Colonic mucosa (tissue), 4 donors: Measurements from ENCODE around the gene WDR86. TPM values are rescaled to one million over a fixed set of nuclear protein-coding genes. Genes with fewer than 3 reads are reported as not detected.

Source experiments
- DNase-seq: peaks from one replicate; pipeline ENCODE4 v3.0.0-alpha.2; 2020
- H3K27ac ChIP-seq: fragments of 200-600 bp; one replicate; pipeline ENCODE4 v1.8.0; 2021
- H3K27me3 ChIP-seq: fragments of 200-600 bp; one replicate; pipeline ENCODE4 v1.8.0; 2021
- H3K36me3 ChIP-seq: fragments of 200-600 bp; one replicate; pipeline ENCODE4 v1.8.0; 2021
- H3K4me1 ChIP-seq: fragments of 200-600 bp; one replicate; pipeline ENCODE4 v1.8.0; 2021; ENCODE audit warnings: mild to moderate bottlenecking
- H3K4me3 ChIP-seq: fragments of 200-600 bp; one replicate; pipeline ENCODE4 v1.8.0; 2021
- H3K9ac ChIP-seq, 2 donors: one replicate each; pipeline ENCODE4 v1.7.0; 2013; ENCODE audit warnings: control low read depth in 2 of 2, low read depth in 2 of 2, low read length in 2 of 2
- H3K9me3 ChIP-seq: fragments of 200-600 bp; one replicate; pipeline ENCODE4 v1.8.0; 2021
- intact Hi-C: fragments of 100-400 bp; cut with DNase I; formaldehyde crosslinking; loops from one replicate; pipeline ENCODE4 v1.14.1; 2022
- microRNA-seq: library from miRNA; unstranded; fragments of <30 nt; microRNA quantifications from one replicate; pipeline ENCODE4, GENCODE V29; 2019
- total RNA-seq, 2 donors: library from RNA; stranded (reverse); fragmentation: NEBNext Ultra II Directional in 1 of 2; extraction: Animal tissue kit (Norgen Biotek cat#: 25700) in 1 of 2; gene quantifications; one replicate each; pipeline ENCODE4 v1.2.1, GENCODE V29; 2021
- TF ChIP-seq, protein P1 (sequence below): fragments of 200-600 bp; IDR thresholded peaks from one replicate; pipeline ENCODE4 v1.8.0; 2022; ENCODE audit warnings: antibody characterized with exemption, mild to moderate bottlenecking
- donor health status: healthy.
- donor health status: DM: no; HTN: no; CAD: no.
- donor health status: DM: no; HTN: no; CAD: no.

WDR86 gene
- total RNA-seq, 2 donors from 2014 or later: 1.2 TPM; not detected in 1

DNA sequence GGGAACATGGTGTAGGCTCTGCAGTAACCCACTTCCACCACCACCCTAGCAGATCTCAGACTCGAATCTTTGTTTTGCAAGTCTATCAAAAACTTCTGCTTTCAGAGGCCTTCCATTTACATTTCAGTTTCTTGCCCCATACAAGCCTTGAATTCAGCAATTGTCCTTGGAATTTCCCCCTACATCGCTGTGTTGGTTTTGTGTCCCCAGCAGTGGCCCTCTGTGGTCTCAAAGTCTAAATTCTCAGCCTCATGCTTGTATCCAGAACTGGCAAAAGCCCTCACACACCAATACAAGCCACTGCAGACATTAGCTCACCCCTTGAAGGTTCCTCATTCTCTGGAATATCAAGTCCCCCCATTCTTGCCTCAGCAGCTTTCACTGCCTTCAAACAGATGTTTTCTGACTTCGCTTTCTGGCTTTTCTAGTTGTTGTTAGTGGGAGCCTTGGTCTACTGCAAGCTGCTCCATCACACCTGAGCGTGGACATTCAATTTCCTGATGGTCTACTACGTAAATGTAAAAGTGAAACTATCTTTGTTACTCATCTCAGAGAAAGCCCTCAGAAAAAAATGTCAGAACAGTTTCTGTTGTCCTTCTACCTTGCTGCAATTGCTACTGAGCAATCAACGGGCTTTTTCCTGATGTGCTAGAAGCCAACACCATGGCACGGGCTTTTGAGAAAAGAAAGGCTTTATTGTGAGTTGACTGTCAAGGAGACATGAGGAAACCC lies 70.0 kb downstream of the WDR86 start:
- peaks cover 5% of the 10 kb centered on the region for H3K4me1 ChIP-seq
- TF ChIP-seq, protein P1, sequence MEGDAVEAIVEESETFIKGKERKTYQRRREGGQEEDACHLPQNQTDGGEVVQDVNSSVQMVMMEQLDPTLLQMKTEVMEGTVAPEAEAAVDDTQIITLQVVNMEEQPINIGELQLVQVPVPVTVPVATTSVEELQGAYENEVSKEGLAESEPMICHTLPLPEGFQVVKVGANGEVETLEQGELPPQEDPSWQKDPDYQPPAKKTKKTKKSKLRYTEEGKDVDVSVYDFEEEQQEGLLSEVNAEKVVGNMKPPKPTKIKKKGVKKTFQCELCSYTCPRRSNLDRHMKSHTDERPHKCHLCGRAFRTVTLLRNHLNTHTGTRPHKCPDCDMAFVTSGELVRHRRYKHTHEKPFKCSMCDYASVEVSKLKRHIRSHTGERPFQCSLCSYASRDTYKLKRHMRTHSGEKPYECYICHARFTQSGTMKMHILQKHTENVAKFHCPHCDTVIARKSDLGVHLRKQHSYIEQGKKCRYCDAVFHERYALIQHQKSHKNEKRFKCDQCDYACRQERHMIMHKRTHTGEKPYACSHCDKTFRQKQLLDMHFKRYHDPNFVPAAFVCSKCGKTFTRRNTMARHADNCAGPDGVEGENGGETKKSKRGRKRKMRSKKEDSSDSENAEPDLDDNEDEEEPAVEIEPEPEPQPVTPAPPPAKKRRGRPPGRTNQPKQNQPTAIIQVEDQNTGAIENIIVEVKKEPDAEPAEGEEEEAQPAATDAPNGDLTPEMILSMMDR: no peak
- intact Hi-C loops: no loop called here
- no peaks in the 10 kb centered on the region for H3K36me3 ChIP-seq
- H3K9ac ChIP-seq: no peak overlapping the region
- H3K27ac ChIP-seq: peak overlapping the region; percentile 21
- H3K4me3 ChIP-seq: no peak overlapping the region
- no peaks in the 10 kb centered on the region for H3K9me3 ChIP-seq
- DNase-seq: no peak
- H3K27me3 ChIP-seq: no peaks in the 10 kb centered on the region

DNA sequence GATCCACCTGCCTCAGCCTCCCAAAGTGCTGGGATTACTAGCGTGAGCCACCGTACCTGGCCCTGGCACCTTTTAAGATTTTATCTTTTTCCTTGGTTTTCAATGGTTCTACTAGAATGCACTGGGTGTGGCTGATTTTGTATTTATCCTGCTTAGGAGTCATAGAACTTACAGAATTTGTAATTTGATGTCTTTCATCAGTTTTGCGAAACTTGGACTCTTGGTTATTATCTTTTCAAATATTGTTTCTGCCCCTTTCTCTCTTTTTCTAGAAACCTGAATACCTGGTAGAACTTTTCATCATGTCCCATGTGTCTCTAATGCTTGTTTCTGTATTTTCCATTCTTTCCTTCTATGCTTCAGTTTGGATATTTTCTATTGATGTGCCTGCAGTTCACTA lies 71.0 kb downstream of the WDR86 start:
- no peak for DNase-seq

DNA sequence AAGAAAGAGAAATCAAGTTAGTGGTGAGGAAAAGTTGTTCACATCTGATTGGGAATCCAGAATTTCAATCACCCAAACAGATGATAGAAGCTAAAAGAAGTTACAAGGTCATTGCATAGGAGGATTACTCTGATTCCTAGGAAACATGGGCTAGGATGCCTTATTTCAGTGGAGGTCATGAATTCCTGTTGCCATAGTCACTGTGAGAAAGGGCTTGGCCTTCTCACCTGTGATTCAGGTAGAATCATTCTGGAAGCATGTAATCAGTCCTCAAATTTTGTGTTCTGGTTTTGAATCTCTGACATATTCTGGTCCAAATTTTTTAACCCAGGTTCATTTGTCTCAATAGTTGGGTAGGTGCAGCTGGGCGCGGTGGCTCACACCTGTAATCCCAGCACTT lies 72.5 kb downstream of the WDR86 start:
- no peaks in the 10 kb centered on the region for H3K4me1 ChIP-seq
- no peak overlapping the region for H3K9ac ChIP-seq
- H3K27ac ChIP-seq: no peak overlapping the region
- H3K27me3 ChIP-seq: no peaks in the 10 kb centered on the region
- H3K9me3 ChIP-seq: no peaks in the 10 kb centered on the region
- TF ChIP-seq, protein P1: no peak
- H3K36me3 ChIP-seq: no peaks in the 10 kb centered on the region
- intact Hi-C loops: no loop called here
- H3K4me3 ChIP-seq: no peak overlapping the region
- DNase-seq: no peak

More for the DNA sequence above, 71.0 kb downstream of the WDR86 start:
- H3K9me3 ChIP-seq: no peaks in the 10 kb centered on the region
- no peak overlapping the region for H3K4me3 ChIP-seq
- TF ChIP-seq, protein P1: no peak
- H3K27ac ChIP-seq: no peak overlapping the region
- H3K36me3 ChIP-seq: no peaks in the 10 kb centered on the region
- no peak overlapping the region for H3K9ac ChIP-seq
- no peaks in the 10 kb centered on the region for H3K27me3 ChIP-seq
- peaks cover 5% of the 10 kb centered on the region for H3K4me1 ChIP-seq
- intact Hi-C loops: no loop called here

DNA sequence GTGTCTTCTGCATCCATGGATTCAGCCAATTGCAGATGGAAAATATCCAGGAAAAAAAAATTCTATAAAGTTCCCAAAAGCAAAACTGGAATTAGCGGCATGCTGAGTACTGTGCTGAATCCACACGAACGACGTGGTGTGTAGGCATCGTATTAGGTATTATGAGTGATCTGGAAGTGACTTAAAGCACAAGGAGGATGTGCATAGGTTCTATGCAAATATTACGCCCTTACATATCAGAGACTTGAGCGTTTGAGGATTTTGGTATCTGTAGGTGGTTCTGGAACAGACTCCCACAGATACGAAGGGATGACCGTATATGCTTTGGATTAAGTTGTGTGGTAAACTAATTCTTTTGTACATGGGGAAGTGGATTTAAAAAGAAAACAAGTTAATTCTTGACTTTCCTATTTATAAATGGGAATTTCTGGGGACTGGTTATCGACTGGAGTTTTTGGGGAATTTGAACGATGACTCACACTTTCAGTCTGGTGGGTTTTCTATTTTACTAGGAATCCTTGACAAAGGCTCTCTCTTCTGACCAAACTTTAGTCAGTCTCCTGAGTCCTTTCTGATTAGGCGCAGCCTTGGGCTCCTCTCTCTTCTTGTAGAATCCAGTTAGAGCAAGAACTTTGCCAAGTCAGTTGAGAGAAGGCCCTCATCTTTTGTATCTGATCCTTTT lies 73.7 kb downstream of the WDR86 start:
- Histone ChIP-seq H3K9me3 (no peaks in the 10 kb centered on the region), H3K27ac (no peak overlapping the region), H3K4me3 (no peak overlapping the region), H3K27me3 (no peaks in the 10 kb centered on the region), H3K9ac (no peak overlapping the region), H3K4me1 (no peaks in the 10 kb centered on the region), H3K36me3 (no peaks in the 10 kb centered on the region)
- no peak for DNase-seq
- TF ChIP-seq, protein P1: no peak
- intact Hi-C loops: no loop called here

DNA sequence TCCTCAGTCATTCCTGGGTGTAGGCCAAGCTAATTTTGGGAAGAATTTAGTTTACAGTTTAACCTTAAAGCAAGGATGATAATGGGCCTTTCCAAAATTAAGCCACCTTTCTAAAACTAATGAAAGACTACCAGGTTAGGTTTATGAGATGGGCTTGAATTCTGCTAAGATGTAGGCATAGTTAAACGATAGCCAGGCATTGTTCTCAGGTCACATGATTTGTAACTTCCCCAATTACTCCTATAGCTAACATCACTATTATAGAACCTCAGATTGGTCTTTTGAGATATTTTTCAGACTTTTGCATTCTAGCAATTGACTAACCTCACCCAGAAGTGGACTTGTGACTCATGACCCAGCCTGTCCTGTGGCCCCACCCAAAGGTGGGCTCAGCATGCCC lies 75.2 kb downstream of the WDR86 start:
- Histone ChIP-seq H3K4me3 (no peak overlapping the region), H3K4me1 (no peaks in the 10 kb centered on the region), H3K27me3 (no peaks in the 10 kb centered on the region), H3K9ac (no peak overlapping the region), H3K9me3 (no peaks in the 10 kb centered on the region), H3K27ac (no peak overlapping the region), H3K36me3 (no peaks in the 10 kb centered on the region)
- DNase-seq: no peak
- TF ChIP-seq, protein P1: no peak
- intact Hi-C loops: no loop called here

Small RNAs within 50 kb of the gene (microRNA-seq; reads per million reads assigned to microRNA genes)
- gene MIR3907: not detected

Other genes starting within 250 kb of the WDR86 start
- gene GBX1, start 242.3 kb downstream of the WDR86 start, total RNA-seq: not detected
- not detected for gene ASB10, start 222.8 kb downstream of the WDR86 start, total RNA-seq
- gene H2BK1, start 199.6 kb downstream of the WDR86 start, total RNA-seq: not detected
- gene ABCF2, start 182.8 kb downstream of the WDR86 start, total RNA-seq: 10 to 100 TPM; 25.6 to 38.3 TPM
- 10 to 100 TPM; 36.2 to 42.7 TPM for gene CHPF2, start 177.6 kb downstream of the WDR86 start, total RNA-seq
- 1 to 10 TPM; 4.3 to 6.7 TPM for gene SMARCD3, start 161.3 kb downstream of the WDR86 start, total RNA-seq
- 10 to 100 TPM; 42.3 to 55.2 TPM for gene NUB1, start 68.2 kb downstream of the WDR86 start, total RNA-seq
- not detected for gene CRYGN, start 30.1 kb upstream of the WDR86 start, total RNA-seq
- 10 to 100 TPM; 66.8 to 67.6 TPM for gene RHEB, start 109.9 kb upstream of the WDR86 start, total RNA-seq